ENCODE measurements around the gene TMTC2. TPM values are rescaled to one million over a fixed set of nuclear protein-coding genes. Genes with fewer than 3 reads are reported as not detected.
A peak's percentile ranks its signal among the peaks of the same experiment; 100 is the strongest.
"Not testable (repeated sequence)": the region's sequence is repeated elsewhere in the genome, so short reads cannot be mapped to it uniquely, and the experiment has no call there.

TMTC2 gene
- polyA plus RNA-seq, 3 donors = 32.3 to 33.5 (median 33.5) TPM

- no peak for DNase-seq
These were observed 381.3 kb downstream of the TMTC2 start for GRCh38 chr12:83067981-83068380.

DNA sequence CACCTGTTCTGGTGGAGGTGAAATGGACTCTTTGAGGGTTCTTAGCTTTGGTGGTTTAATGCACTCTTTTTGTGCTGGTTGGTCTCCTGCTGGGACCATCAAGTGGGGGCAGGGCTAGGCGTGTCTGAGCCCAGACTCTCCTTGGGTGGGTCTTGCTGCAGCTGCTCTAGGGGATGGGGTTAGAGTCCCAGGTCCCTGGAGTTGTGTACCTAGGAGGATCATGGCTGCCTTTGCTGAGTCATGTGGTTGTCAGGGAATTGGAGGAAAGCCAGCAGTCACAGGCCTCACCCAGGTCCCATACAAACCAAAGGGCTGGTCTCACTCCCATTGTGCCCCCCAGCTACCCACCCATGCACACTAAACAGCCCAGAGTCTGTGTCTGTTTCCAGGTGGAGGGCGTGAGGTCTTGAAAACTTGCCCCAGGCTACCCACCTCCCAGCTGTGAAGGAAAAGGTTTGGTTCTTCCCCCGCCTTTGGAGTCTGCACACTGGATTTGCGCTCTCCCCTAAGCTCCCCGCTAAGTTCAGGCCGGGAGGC is 387.7 kb downstream of the TMTC2 start:
- no peak for DNase-seq

GRCh38 chr12:83075471-83075870 is 388.8 kb downstream of the TMTC2 start:
- DNase-seq = no peak

- no peak for DNase-seq
These were observed 390.3 kb downstream of the TMTC2 start for GRCh38 chr12:83077041-83077440.

DNA sequence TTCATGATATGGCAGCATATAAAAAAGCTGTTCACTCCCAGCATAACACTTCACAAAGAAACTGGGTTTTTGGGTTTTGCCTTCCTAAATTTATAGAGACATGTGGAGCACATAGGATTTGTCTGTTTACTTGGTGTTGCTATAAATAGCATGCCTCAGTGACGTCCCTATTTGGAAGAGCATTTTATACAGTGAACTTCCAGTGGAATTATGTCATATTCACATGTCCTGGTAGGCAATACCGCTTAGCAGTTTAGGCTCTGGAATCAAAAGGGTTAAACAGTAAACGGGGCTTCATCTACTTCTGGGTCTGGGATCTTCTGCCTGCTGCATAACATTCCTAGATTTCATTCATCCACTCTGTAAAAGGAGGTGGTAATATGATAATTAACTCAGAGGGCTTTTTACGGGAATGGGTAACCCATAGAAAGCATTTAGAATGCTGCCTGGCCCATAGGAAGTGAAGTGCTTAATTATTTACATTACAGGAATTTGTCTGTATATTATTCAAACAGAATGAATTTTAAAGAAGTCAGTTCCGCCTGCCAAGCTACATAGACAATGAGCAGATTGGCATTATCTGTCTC is 396.1 kb downstream of the TMTC2 start:
- peak; percentile 10 for DNase-seq

- no peak for DNase-seq
These were observed 396.9 kb downstream of the TMTC2 start for GRCh38 chr12:83083616-83084015.

DNA sequence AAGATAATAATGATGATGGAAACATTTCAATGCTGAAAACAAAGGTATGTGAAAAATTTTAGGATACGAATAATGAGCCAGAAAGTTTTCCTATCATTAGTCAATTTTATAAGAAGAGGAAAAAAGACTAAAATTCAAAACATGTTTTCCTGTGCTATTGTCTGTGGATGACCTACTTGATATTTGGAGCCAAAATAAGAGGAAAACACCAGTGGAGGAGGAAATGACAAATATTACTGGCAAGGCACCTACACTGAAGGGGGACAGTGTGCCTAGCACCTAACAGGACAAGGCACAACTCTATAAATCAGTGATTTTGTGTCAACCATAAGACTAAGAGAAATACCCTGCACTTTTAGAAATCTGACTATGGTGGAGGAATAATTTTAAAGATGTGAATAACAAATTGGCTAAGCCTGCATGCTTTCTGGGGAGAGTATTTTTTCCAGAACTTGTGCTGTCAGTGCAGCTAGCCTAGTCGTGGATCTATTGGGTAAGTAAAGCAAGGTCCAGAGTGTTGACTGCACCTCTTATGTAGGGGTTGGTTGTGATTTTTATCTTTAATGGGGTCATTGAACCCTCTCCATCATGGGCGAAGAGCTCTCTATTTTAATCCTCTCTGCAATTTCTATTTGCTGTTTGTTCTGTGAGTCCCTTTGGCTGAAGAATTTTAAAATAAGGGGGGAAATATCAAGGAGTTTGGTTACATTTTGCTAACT is 398.0 kb downstream of the TMTC2 start:
- DNase-seq = no peak

- DNase-seq = no peak
These were observed 399.3 kb downstream of the TMTC2 start for GRCh38 chr12:83086023-83086422.

- DNase-seq = no peak
These were observed 402.9 kb downstream of the TMTC2 start for GRCh38 chr12:83089575-83089974.

DNA sequence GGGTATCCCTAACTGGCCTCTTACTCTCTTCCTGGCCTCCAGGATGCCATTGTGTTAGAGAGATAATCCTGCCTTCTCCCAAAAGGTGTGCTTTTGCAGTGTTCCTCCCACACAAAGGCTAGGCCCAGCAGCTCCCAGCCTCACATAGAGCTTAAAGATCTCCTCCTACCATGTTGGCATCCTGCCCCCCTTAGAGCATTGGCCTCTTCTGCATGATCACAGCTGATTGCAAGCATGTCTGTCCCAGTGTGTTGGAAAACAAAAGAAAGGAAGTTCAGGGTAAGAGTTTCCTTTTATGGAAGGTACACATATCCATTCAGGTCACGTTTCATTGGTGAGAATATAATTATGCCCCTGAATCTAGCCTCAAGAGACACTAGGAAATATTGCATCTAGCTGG is 405.4 kb downstream of the TMTC2 start:
- no peak for DNase-seq

DNA sequence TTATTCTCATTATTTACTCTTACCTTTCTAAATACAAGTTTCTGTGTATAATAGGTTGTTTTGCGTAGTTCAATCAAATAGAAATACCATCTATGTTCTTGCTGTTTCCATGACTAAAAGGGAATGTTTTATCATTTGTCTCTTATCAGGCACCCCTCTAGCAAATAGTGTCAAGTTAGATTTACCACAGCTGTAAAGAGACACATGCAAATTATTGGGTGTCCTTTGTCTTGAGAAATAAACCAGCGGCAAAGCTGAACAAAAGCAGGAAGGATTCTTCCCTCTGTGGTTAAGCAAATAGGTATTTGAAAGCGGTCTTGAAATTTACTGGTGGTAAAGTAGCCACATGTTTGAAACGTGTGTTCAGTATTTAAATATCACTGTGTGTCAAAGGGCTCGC is 405.9 kb downstream of the TMTC2 start:
- DNase-seq = no peak

- DNase-seq = no peak
These were observed 406.7 kb downstream of the TMTC2 start for GRCh38 chr12:83093426-83093825.

DNA sequence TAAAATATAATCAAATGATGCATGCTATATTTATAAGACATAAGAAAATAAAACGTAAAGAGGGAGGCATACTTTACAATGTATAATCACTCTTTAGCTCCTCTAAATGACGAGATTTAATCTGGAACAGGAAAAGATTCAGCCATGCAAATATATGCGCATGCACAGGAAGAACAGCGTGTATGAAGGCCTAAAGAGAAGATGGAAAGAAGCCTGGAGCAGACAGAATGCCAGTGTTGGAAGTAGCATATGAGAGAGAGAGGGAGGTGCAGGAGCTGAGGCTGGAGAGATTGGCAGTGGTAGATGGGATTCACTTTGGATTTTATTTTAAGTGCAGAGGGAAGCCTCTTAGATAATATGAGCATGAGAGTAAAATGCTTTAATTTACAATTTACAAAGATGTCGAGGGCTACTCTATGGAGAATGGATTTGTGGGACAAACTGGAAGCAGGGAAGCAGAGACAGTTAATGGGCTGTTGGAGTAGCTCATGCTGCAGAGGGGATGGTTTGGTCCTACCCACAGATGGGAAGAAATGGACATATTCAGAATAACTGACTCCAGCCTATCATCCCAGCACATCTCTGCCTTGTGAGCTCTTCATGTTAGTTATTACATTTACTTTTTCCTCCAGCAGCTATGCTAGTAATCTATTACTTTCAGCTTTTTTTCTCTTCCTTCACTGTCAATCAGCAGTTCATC is 411.1 kb downstream of the TMTC2 start:
- DNase-seq = no peak

- no peak for DNase-seq
These were observed 412.7 kb downstream of the TMTC2 start for GRCh38 chr12:83099436-83099835.

DNA sequence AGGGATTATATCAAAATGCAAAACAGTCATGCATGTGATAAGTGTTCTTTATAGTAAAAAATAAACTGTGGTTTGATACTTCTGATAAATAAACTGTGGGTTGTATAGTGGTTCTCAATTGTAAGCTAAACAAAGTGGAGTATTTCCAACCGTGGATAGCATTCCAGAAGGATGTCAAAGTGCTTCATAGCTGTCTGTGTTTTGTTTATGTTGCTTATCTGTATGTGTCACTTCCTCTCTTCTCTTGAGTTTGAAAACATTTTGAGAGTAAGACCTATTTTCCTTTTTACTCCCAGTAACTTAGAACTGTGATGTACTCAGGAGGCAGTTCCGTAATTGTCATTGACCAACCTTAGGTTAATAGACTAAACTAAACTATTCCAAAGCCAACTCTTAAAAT is 415.8 kb downstream of the TMTC2 start:
- no peak for DNase-seq

- DNase-seq = no peak
These were observed 420.2 kb downstream of the TMTC2 start for GRCh38 chr12:83106873-83107272.

DNA sequence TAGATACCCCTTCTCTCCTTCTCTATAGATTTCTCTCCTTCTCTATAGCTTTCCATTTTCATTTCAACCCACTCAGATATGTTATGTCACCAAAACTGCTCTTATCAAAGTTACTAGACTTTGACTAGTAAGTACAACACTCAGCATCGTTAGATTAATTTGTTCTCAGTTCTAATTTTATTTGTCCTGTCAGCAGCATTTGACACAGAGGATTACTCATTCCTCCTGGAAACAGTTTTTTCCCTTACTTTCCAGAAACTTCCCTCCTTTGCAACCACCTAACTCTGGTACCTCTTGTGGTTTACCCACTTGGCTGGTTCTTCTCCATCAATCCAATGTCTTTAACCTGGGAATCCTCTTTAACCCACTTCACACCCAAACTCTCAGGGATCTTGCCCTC is 423.7 kb downstream of the TMTC2 start:
- no peak for DNase-seq

DNA sequence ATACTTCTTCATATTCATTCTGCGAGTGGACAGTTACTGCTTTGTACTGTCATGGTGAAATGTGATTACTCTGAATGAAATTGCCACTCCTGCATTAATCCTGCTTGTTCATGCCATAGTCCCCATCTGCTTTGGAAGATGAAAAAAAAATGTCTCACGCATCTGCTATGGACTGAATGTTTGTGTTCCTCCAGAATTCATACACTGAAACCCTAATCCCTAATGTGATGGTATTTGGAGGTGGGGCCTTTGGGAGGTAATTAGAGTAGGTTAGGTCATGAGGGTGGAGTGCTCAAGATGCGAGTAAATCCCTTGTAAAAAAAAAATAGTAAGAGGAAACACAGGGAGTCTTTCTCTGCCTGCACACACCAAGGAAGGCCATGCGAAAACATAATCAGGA is 427.2 kb downstream of the TMTC2 start:
- DNase-seq = no peak

DNA sequence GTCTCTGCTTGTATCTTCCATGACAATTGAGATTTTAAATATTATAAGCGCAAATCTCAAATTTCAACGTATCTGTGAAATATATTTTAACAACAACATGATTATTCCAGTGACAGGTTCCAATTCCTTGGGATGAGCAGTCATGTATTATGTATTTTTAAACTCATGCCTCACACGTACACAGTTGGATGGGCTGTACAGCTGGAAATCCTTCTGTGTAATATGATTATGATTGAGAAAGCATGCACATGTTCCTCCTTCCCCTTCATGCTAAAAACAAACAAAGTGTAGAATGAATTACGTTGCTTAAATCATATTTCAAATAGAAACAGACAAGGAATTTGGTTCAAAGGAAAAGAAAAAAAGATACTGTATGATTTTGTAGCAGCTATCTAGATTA is 428.3 kb downstream of the TMTC2 start:
- no peak for DNase-seq

DNA sequence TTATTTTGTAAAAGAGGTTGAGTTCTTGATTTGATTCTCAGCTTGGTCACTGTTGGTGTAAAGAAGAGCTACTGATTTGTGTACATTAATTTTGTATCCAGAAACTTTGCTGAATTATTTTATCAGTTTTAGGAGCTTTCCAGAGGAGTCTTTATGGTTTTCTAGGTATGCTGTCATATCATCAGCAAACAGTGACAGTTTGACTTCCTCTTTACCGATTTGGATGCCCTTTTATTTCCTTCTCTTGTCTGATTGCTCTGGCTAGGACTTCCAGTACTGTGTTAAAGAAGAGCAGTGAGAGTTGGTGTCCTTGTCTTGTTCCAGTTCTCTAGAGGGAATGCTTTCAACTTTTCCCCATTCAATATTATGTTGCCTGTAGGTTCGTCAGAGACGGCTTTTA is 431.2 kb downstream of the TMTC2 start:
- not testable (repeated sequence) for DNase-seq

DNA sequence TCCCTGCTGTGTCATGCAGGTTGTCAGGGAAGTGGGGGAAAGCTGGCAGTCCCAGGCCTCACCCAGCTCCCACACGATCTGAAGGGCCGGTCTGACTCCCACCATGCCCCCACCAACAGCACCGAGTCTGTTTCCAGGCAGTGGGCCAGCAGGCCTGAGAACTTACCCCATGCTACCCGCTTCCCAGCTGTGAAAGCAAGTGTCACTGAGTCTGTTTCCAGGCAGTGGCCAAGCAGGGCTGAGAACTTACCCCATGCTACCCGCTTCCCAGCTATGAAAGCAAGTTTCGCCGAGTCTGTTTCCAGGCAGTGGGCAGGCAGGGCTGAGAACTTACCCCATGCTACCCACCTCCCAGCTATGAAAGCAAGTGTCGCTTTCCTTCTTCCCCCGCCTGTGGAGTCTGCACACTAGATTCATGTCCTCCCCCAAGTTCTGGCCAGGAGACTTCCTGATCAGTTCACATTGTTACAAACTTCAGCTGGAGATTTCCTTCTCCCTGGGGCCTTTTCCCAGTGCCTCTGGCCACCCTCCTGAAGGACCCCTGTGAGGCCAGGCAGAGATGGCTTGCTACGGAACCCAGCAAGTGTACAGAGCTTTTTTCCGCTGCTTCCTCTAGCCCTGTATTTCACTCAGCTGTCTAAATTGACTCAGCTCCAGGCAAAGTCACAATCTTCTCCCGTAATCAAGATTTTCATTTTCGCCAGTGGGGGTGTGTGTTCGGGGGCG is 435.4 kb downstream of the TMTC2 start:
- no peak for DNase-seq

GRCh38 chr12:83122623-83122934 is 435.9 kb downstream of the TMTC2 start:
- DNase-seq = no peak

GRCh38 chr12:83123039-83123438 is 436.3 kb downstream of the TMTC2 start:
- DNase-seq = no peak
